ENCODE results near the gene PI4KA.

GRCh38 chr22:20764471-20764720 lies 94.2 kb downstream of the PI4KA start:
- TF ChIP-seq EP300 (conservative IDR thresholded peaks at IDR 0.05; ENCODE audit: poor library complexity, severe bottlenecking): no peak
- TF ChIP-seq CTCF (IDR thresholded peaks at IDR 0.05; ENCODE audit: poor library complexity, severe bottlenecking): no peak
- no peak for TF ChIP-seq MXI1 (conservative IDR thresholded peaks at IDR 0.05; ENCODE audit: poor library complexity, severe bottlenecking)
- TF ChIP-seq POLR2AphosphoS5 (IDR thresholded peaks at IDR 0.05): no peak
- TF ChIP-seq TAF1 (IDR thresholded peaks at IDR 0.05; ENCODE audit: low read depth): no peak
- no peak for TF ChIP-seq EZH2 (IDR thresholded peaks at IDR 0.05; ENCODE audit: borderline replicate concordance, insufficient read depth, low read length, poor library complexity, severe bottlenecking)
- TF ChIP-seq SMC3 (conservative IDR thresholded peaks at IDR 0.05; ENCODE audit: poor library complexity): no peak
- TF ChIP-seq REST (IDR thresholded peaks at IDR 0.05; ENCODE audit: borderline replicate concordance): no peak
